GM10266 (cell line): ENCODE data around the gene SLC24A4.

ENCODE experiments used
- DNase-seq: peaks from one replicate; pipeline ENCODE4 v3.0.0; 2012; ENCODE audit errors: extremely low spot score
- CTCF ChIP-seq: IDR thresholded peaks from 2 replicates; pipeline ENCODE4 v1.5.1; 2012; ENCODE audit warnings: mild to moderate bottlenecking, low read depth; ENCODE audit not compliant: control insufficient read depth, insufficient read depth; ENCODE audit errors: missing control alignments

The SLC24A4 gene

GRCh38 chr14:92484132-92484823 is 161.3 kb downstream of the SLC24A4 start:
- TF ChIP-seq CTCF, result no peak
- no peak for DNase-seq

GRCh38 chr14:92486881-92487280 is 163.9 kb downstream of the SLC24A4 start:
- DNase-seq, result no peak
- TF ChIP-seq CTCF, result no peak

- TF ChIP-seq CTCF, result no peak
- no peak for DNase-seq
Observed at GRCh38 chr14:92487513-92488133, 164.7 kb downstream of the SLC24A4 start.

- DNase-seq, result no peak
- no peak for TF ChIP-seq CTCF
Observed at GRCh38 chr14:92489394-92490238, 166.7 kb downstream of the SLC24A4 start.

GRCh38 chr14:92490239-92490959 is 167.4 kb downstream of the SLC24A4 start:
- TF ChIP-seq CTCF, result no peak
- DNase-seq, result no peak

GRCh38 chr14:92491782-92492181 is 168.8 kb downstream of the SLC24A4 start:
- TF ChIP-seq CTCF, result no peak
- DNase-seq, result no peak
